ENCODE measurements around the gene JAM2.
"Not testable (repeated sequence)": the region's sequence is repeated elsewhere in the genome, so short reads cannot be mapped to it uniquely, and the experiment has no call there.

Gene JAM2, protein sequence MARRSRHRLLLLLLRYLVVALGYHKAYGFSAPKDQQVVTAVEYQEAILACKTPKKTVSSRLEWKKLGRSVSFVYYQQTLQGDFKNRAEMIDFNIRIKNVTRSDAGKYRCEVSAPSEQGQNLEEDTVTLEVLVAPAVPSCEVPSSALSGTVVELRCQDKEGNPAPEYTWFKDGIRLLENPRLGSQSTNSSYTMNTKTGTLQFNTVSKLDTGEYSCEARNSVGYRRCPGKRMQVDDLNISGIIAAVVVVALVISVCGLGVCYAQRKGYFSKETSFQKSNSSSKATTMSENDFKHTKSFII
- 0 to 2.5 (median 0.12) reads per million in 17 experiments for total RNA-seq

DNA sequence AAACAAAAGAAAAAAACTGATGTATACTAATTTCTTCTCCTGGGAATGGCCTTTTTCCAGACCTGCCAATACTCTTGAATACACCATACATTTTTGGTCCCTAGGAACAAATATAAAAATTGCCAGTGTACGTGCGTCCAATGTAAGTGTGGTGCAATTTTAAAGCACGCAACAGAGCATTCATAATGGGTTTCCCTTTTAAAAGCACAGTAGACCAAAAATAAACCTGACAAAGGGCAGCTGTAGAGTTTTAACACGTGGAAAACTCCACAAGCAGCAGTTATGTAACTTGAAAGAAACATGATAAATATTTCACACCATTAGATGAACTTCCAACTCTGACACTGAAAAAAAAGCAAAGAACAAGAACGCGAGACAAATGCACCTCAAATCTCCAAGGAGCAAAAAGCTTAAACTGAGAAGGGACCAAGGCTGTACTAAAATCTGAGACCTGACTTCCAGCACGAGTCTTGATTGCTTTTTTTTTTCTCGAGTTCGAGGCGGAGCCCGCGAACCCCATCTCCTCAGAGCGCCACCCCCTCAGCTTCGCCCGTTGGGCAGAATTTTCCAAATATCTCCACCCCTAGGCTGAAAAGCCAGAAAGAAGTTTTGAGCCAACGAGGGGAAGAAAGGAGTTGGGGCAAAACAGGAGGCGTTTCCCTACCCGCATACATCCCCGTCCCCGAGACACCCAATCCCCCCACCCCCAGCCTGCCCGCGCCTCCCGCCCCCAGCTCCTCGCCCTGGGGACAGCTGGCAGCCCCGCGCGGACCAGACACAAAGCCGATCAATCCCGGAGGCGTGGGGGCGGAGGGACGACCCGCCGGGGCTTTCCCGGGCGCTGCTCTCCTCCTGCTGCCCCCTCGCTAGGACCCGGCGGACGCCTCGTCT is at the start of gene JAM2:
JAM2 (plus strand) TSS at position 599 of the 891 bp plus-strand sequence. CDS start 564 bp downstream, outside the sequence.
- DNase-seq, result peak in 3 of 4 experiments; percentile 35 to 40 (median 35)

DNA sequence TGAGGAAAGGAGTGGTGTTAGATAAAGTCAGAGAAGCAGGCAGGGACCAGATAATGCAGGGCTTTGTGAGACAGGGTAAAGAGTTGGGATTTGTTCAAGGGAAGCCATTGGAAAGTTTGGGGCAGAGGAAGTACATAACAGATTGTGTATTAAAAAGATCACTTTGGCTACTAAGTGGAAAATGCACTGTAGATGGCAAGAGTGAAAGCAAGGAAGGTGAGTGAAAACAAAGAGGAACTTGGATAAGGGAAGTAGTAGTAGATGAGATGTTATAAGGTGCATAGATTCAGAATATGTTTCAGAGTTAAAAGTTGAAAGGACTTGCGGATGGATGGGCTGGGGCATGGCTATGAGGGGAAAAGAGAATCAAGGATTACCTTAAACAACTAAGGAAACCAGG is 49.2 kb upstream of the JAM2 start:
- no peak for DNase-seq

GRCh38 chr21:25607151-25608043 is 31.7 kb upstream of the JAM2 start, which contains the start of gene MRPL39:
Gene MRPL39, minus strand, starts transcription at chr21:25607481. Its CDS starts 6 bp downstream, at chr21:25607475.
- peak; percentile 90 to 94 (median 92) for DNase-seq

- DNase-seq, result peak; percentile 86 to 92 (median 88)
Measured at GRCh38 chr21:25608044-25608737, 30.9 kb upstream of the JAM2 start.

GRCh38 chr21:25614441-25614840 is 24.6 kb upstream of the JAM2 start:
- no peak for DNase-seq

DNA sequence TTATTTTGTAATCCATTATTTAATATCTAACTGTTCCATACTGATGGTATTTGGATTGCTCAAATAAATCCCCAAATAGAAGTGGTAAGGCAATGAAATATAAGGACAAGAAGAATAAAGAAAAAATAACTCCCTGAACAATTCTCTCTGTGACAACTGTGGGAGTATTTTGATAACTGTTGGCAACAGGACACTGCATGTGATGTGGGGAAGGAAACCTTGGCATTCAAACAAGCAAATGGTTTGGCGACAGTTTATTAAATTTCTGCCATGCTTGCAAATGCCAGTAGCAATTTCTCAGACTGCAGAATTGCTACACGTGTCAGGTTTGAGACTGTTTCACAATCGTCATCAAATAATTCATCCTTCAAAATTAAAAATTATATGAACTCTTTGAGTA is 23.2 kb upstream of the JAM2 start:
- DNase-seq, result no peak

GRCh38 chr21:25619198-25619597 is 19.9 kb upstream of the JAM2 start:
- DNase-seq, result no peak

DNA sequence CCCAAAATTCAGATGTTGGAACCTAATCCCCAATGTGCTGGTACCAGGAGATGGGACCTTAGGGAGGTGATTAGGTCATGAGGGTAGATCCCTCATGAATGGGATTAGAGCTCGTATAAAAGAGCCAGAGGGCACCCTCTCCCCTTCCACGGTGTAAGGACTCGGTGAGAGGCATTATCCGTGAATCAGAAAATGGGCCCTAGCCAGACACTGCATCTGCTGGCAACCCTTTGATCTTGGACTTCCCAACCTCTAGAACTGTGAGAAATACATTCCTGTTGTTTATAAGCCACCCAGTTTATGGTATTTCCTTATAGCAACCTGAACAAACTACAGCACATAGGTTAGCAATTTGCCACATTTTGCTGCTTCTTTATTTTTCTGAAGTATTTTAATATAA is 14.5 kb upstream of the JAM2 start:
- DNase-seq, result no peak

DNA sequence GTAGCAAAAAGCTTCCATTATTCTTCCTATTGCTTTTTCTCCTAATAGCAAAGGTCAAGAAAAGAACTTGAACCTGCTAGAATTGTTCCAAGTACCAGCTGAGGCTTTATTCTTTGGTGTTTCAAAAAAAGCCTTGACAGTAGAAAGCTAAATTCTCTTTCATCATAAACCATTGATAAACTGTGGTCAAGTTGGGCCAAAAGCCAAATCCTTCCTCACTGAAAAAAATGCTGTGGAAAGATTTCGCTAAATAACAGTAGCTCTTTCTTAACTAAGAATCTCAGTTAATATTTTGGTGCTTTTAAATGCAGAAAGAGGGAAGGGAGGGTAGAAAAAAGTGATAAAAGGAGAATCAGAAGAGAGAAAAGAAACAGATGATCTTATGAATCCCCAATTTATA is 14.0 kb upstream of the JAM2 start:
- DNase-seq, result no peak

- DNase-seq, result not testable (repeated sequence)
Measured at GRCh38 chr21:25625776-25626555, 13.1 kb upstream of the JAM2 start.

- DNase-seq, result no peak
Measured at GRCh38 chr21:25626757-25627156, 12.3 kb upstream of the JAM2 start.

DNA sequence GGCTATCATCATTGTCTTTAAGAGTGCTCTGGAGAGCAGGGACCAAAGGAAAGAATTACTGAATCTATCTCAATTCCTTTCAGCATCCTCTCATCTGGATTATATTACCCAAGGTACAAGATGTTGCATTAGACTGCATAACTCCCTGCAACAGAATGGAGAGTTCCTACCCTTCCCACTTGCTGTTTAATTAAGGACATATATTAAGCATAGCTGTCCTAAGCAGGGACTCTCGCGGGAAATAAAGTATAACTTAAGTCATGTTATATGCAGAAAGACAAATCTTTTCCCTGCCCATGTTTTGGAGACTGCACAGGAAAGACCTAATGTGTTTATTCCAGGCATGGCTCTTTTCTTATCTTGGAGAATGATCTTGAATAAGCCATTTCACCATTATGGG is 6.8 kb upstream of the JAM2 start:
- DNase-seq, result no peak

DNA sequence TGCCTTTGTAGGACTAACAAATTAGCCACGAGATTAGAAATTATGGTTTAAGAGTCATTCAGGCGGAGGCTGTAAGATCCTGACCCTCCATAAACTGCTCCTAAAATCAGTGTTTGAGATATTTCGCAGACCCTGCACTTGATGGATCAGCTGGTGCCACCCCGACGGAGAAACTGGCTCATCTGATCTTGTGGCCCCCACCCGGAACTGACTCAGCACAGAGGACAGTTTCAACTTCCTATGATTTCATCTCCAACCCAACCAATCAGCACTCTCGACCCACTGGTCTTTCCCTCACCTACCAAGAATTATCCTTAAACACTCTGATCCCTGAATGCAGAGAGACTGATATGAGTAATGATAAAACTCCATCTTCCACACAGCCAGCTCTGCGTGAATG is 3.7 kb upstream of the JAM2 start:
- DNase-seq, result no peak

DNA sequence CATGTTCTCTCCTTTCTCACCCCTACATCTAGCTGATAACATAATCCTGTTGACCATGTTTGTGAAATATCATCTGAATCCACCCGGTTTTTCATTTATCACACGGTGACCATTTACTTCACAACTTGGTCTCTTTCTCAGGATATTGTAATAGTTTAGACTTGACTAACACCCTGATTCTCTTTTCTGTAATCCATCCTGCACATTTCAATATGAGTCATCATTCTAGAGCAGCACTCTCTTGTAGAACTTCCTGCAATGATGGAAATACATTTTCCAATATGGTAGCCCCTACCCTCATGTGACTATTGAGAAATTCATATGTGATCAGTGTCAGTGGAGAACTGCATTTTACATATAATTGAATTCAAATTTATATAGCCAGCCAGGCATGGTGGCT is 2.3 kb upstream of the JAM2 start:
- DNase-seq, result peak in 2 of 4 experiments; percentile 19 to 27

- DNase-seq, result no peak
Measured at GRCh38 chr21:25637851-25638659, 1.0 kb upstream of the JAM2 start.

DNA sequence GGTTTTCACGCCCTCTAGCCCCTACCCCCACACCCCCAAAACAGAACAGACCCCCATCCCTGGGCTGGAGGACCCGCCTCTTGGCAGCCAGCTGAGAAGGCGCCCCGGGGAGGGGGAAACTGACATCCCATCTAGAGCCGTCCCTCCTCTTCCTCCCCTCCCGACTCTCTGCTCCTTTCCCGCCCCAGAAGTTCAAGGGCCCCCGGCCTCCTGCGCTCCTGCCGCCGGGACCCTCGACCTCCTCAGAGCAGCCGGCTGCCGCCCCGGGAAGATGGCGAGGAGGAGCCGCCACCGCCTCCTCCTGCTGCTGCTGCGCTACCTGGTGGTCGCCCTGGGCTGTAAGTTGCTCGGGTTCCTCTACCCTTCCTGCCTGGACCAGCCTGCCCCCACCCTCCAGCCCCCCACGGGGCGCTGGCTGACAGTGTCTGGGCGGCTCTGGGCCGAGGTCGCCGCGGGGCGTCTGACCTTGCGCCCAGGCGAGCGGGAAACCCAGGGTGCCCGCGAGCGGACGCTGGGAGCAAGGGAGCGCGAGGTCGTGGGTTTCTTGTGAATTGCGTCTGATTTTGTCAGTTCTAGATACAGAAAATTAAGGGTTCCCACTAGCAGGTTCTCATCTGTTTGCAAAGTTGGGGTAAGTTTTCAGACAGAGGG is 618 bp downstream of the JAM2 start:
- DNase-seq, result peak in 2 of 4 experiments; percentile 14 to 28

- DNase-seq, result peak in 2 of 4 experiments; percentile 4 to 11
Measured at GRCh38 chr21:25640202-25640942, 1.3 kb downstream of the JAM2 start.

DNA sequence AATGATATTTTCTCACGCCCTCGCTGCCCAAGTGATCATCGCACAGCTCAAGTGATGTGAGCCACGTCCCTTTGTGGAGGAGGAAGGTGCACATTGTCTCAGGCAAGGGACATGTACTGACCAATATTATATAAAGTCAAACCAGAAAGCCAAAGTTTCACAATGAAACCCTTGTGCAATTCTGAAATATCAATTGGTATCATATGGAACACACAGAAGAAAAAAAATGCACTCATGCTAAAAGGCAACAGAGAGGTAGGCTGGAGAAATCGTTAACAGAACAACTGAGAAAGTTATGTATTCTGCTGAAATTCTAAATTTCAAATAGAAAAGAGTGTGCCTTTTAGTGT is 1.9 kb downstream of the JAM2 start:
- DNase-seq, result no peak

DNA sequence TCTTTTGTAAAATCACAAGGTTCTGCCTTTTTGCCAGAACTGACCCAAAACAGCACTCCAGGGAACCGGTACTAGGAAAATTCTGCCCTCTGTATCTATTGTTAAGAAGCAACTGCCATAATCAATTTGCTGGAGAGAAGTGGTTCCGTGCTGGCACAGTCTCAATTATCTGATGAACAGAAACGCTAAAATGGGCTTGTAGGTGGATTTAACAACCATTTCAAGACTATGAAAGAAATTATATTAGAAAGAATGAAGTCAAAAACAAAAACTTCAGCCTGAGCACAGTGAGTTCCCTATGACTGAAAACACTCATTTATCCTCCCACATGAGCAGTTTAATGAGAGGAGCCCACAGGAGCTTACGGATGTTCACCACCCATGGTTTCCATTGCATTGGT is 4.4 kb downstream of the JAM2 start:
- DNase-seq, result no peak

All from suppressor macrophage (primary cell).